H1 (cell line): ENCODE data around the gene GON4L. TPM values are rescaled to one million over a fixed set of nuclear protein-coding genes. Genes with fewer than 3 reads are reported as not detected.

ENCODE experiments used
- CTCF ChIA-PET: fragments of 300-600 bp; sonication (Branson Sonifier 250); formaldehyde crosslinking; loops from one replicate; lab custom pipeline; 2021; ENCODE audit not compliant: partially characterized antibody; lab: Charles Lee
- POLR2A ChIA-PET: fragments of 300-600 bp; sonication (Branson Sonifier 250); formaldehyde crosslinking; loops from one replicate; lab custom pipeline; 2021; ENCODE audit warnings: inconsistent platforms; ENCODE audit not compliant: partially characterized antibody; lab: Charles Lee
- DNase-seq, 2 experiments: peaks; one replicate each; pipeline versions ENCODE4 v3.0.0 to v3.0.0-alpha.2; 2010 to 2022; ENCODE audit warnings: low spot score in 2 of 2, low read depth in 1 of 2, mixed read lengths in 1 of 2
- FAIRE-seq: peaks from 2 replicates; lab custom pipeline; 2011; peaks lifted over from hg19 to GRCh38; lab: Jason Lieb, UNC
- H2AFZ ChIP-seq: 2 replicates; pipeline ENCODE4 v1.8.1; 2012; ENCODE audit warnings: low read length, inconsistent platforms
- H2AK5ac ChIP-seq: 2 replicates; pipeline ENCODE4 v1.6.1; 2013; ENCODE audit warnings: low read depth, low read length
- H2BK120ac ChIP-seq: replicated peaks from 2 replicates; pipeline ENCODE3; 2013; ENCODE audit warnings: low read depth, low read length, inconsistent platforms
- H2BK12ac ChIP-seq: 2 replicates; pipeline ENCODE4 v1.6.1; 2013; ENCODE audit warnings: low read depth, low read length
- H2BK15ac ChIP-seq: 2 replicates; pipeline ENCODE4 v1.6.1; 2013; ENCODE audit warnings: low read length
- H2BK20ac ChIP-seq: 2 replicates; pipeline ENCODE4 v1.6.1; 2013; ENCODE audit warnings: low read length
- H2BK5ac ChIP-seq: 2 replicates; pipeline ENCODE4 v1.6.1; 2013; ENCODE audit warnings: low read depth, low read length
- H3K14ac ChIP-seq: 2 replicates; pipeline ENCODE4 v1.6.1; 2013; ENCODE audit warnings: inconsistent platforms; ENCODE audit not compliant: insufficient read length
- H3K18ac ChIP-seq: 2 replicates; pipeline ENCODE4 v1.6.1; 2013; ENCODE audit warnings: low read length; ENCODE audit errors: extremely low read depth
- H3K23ac ChIP-seq: 2 replicates; pipeline ENCODE4 v1.6.1; 2013; ENCODE audit warnings: inconsistent platforms; ENCODE audit not compliant: insufficient read length
- H3K23me2 ChIP-seq: 2 replicates; pipeline ENCODE4 v1.6.1; 2013; ENCODE audit warnings: low read depth, low read length
- H3K27ac ChIP-seq: 2 replicates; pipeline ENCODE4 v1.6.1; 2011; ENCODE audit warnings: low read depth, low read length, inconsistent platforms
- H3K27me3 ChIP-seq, 4 experiments: replicated peaks in 1 of 4; 1 replicate in 1 of 4; 2 replicates in 3 of 4; pipeline versions ENCODE4 v1.6.1 to v1.8.1; 2011 to 2013; ENCODE audit warnings: low read length in 3 of 4, mild to moderate bottlenecking in 3 of 4, inconsistent platforms in 2 of 4, mixed read lengths in 2 of 4, moderate library complexity in 1 of 4; ENCODE audit not compliant: control insufficient read depth in 3 of 4, insufficient read depth in 3 of 4; ENCODE audit errors: extremely low read depth in 1 of 4
- H3K36me3 ChIP-seq, 4 experiments: 2 replicates each; pipeline versions ENCODE4 v1.6.1 to v1.8.1; 2011 to 2013; ENCODE audit warnings: mild to moderate bottlenecking in 4 of 4, low read length in 3 of 4, moderate library complexity in 2 of 4, control low read depth in 1 of 4, inconsistent platforms in 1 of 4; ENCODE audit not compliant: insufficient read depth in 4 of 4, control insufficient read depth in 2 of 4
- H3K4ac ChIP-seq: replicated peaks from 2 replicates; pipeline ENCODE3; 2013; ENCODE audit warnings: low read length, low read depth, mixed read lengths, inconsistent platforms; ENCODE audit not compliant: insufficient read length
- H3K4me1 ChIP-seq, 4 experiments: replicated peaks in 1 of 4; 1 replicate in 1 of 4; 2 replicates in 3 of 4; pipeline versions ENCODE4 v1.6.1 to v1.8.1; 2011 to 2013; ENCODE audit warnings: low read length in 3 of 4, inconsistent platforms in 2 of 4, mixed read lengths in 1 of 4; ENCODE audit not compliant: insufficient read depth in 4 of 4, control insufficient read depth in 3 of 4
- H3K4me2 ChIP-seq, 2 experiments: 2 replicates each; pipeline versions ENCODE4 v1.6.1 to v1.8.1; 2011 to 2013; ENCODE audit warnings: low read depth in 2 of 2, low read length in 2 of 2, control low read depth in 1 of 2, inconsistent platforms in 1 of 2, mild to moderate bottlenecking in 1 of 2; ENCODE audit not compliant: insufficient read depth in 1 of 2
- H3K4me3 ChIP-seq, 4 experiments: fragments of 200-600, 300-600 bp in 1 of 4; sonication (generic), shearing (Covaris generic), sonication (Bioruptor Twin) in 1 of 4; 2 replicates each; pipeline versions ENCODE4 v1.5.1 to v1.8.1; 2011 to 2016; ENCODE audit warnings: low read length in 4 of 4, low read depth in 3 of 4, control low read depth in 2 of 4, inconsistent platforms in 2 of 4, mild to moderate bottlenecking in 2 of 4, mixed read lengths in 1 of 4, moderate library complexity in 1 of 4; ENCODE audit not compliant: insufficient read depth in 2 of 4; ENCODE audit errors: extremely low read depth in 1 of 4
- H3K56ac ChIP-seq: replicated peaks from 2 replicates; pipeline ENCODE3; 2013; ENCODE audit warnings: low read depth, mild to moderate bottlenecking, mixed read lengths, low read length, inconsistent platforms; ENCODE audit not compliant: insufficient read length
- H3K79me1 ChIP-seq: 2 replicates; pipeline ENCODE4 v1.6.1; 2013; ENCODE audit warnings: low read depth, low read length, control low read depth
- H3K79me2 ChIP-seq, 2 experiments: 2 replicates each; pipeline versions ENCODE4 v1.6.1 to v1.8.1; 2012 to 2013; ENCODE audit warnings: low read length in 2 of 2, mild to moderate bottlenecking in 2 of 2, inconsistent platforms in 1 of 2; ENCODE audit not compliant: insufficient read depth in 2 of 2, control insufficient read depth in 1 of 2
- H3K9ac ChIP-seq, 4 experiments: replicated peaks in 1 of 4; 1 replicate in 1 of 4; 2 replicates in 3 of 4; pipeline versions ENCODE4 v1.6.1 to v1.8.1; 2011 to 2013; ENCODE audit warnings: low read depth in 3 of 4, low read length in 3 of 4, control low read depth in 2 of 4, mild to moderate bottlenecking in 2 of 4, moderate library complexity in 2 of 4, inconsistent platforms in 1 of 4; ENCODE audit errors: extremely low read depth in 1 of 4
- H3K9me3 ChIP-seq, 2 experiments: 2 replicates each; pipeline versions ENCODE4 v1.6.1 to v1.8.1; 2012 to 2013; ENCODE audit warnings: mild to moderate bottlenecking in 2 of 2, moderate library complexity in 2 of 2, control low read depth in 1 of 2, inconsistent platforms in 1 of 2, low read depth in 1 of 2, low read length in 1 of 2, mixed read lengths in 1 of 2; ENCODE audit not compliant: insufficient read depth in 2 of 2
- H4K20me1 ChIP-seq, 2 experiments: replicated peaks in 1 of 2; 2 replicates each; pipeline versions ENCODE3 to v1.8.1; 2011 to 2013; ENCODE audit warnings: inconsistent platforms in 2 of 2, low read length in 2 of 2, mild to moderate bottlenecking in 1 of 2; ENCODE audit not compliant: insufficient read depth in 2 of 2, control insufficient read depth in 1 of 2
- H4K5ac ChIP-seq: 2 replicates; pipeline ENCODE4 v1.6.1; 2013; ENCODE audit warnings: low read length, low read depth, mixed read lengths, inconsistent platforms; ENCODE audit not compliant: insufficient read length
- H4K8ac ChIP-seq: 2 replicates; pipeline ENCODE4 v1.8.0; 2013; ENCODE audit warnings: mild to moderate bottlenecking, moderate library complexity, low read length, inconsistent platforms; ENCODE audit not compliant: insufficient read depth; ENCODE audit errors: extremely low read depth
- H4K91ac ChIP-seq: replicated peaks from 2 replicates; pipeline ENCODE3; 2013; ENCODE audit warnings: low read length, mixed read lengths, inconsistent platforms; ENCODE audit not compliant: insufficient read length
- CBX5 ChIP-seq: fragments of 300-800, 300-1000 bp; sonication (generic); IDR thresholded peaks from 2 replicates; pipeline ENCODE4 v1.7.1; 2016; ENCODE audit warnings: antibody characterized with exemption, low read length, low read depth
- POLR2A ChIP-seq, 2 experiments: IDR thresholded peaks; 1 replicate in 1 of 2; 2 replicates in 1 of 2; pipeline ENCODE4 v1.6.1; 2011; ENCODE audit warnings: low read depth in 2 of 2, low read length in 2 of 2, mild to moderate bottlenecking in 2 of 2; ENCODE audit errors: control extremely low read depth in 1 of 2
- RNF2 ChIP-seq: fragments of 200-900, 300-1000 bp; sonication (generic); IDR thresholded peaks from 2 replicates; pipeline ENCODE4 v1.7.1; 2016; ENCODE audit warnings: borderline replicate concordance, low read depth, mild to moderate bottlenecking, antibody characterized with exemption, low read length; ENCODE audit not compliant: poor library complexity, severe bottlenecking; ENCODE audit errors: missing control alignments
- RXRA ChIP-seq: IDR thresholded peaks from 2 replicates; pipeline ENCODE4 v1.6.1; 2011; ENCODE audit warnings: low read depth, mild to moderate bottlenecking, low read length, moderate library complexity; ENCODE audit not compliant: insufficient read depth
- SAP30 ChIP-seq: fragments of 300-600 bp; sonication (generic); IDR thresholded peaks from 2 replicates; pipeline ENCODE4 v1.7.1; 2012; ENCODE audit warnings: low read length, moderate library complexity, mild to moderate bottlenecking, inconsistent platforms; ENCODE audit not compliant: insufficient read depth, insufficient replicate concordance
- SIN3A ChIP-seq, 2 experiments: IDR thresholded peaks in 1 of 2; conservative IDR thresholded peaks in 1 of 2; 2 replicates each; pipeline ENCODE4 v1.6.1; 2011 to 2012; ENCODE audit warnings: low read length in 2 of 2, improper control_type of control experiment in 1 of 2, low read depth in 1 of 2, mild to moderate bottlenecking in 1 of 2
- whole genome bisulfite sequencing, 2 experiments: shearing (Covaris generic) in 1 of 2; methylation state at CpG; one replicate each; pipeline versions ENCODE4 v1.1.6 to v1.1.7; 2013 to 2015; ENCODE audit warnings: low lambda C conversion rate in 2 of 2, mixed read lengths in 2 of 2, inconsistent platforms in 1 of 2, low coverage in 1 of 2, missing lambda C conversion rate in 1 of 2; ENCODE audit not compliant: insufficient replicate concordance in 2 of 2, insufficient coverage in 1 of 2, insufficient read length in 1 of 2; ENCODE audit errors: extremely low coverage in 1 of 2, missing lambda C conversion rate in 1 of 2; 5-methylcytosine and 5-hydroxymethylcytosine counted together
- polyA plus RNA-seq, 7 experiments: library from polyadenylated mRNA; depleted of rRNA in 3 of 7; stranded (reverse) in 5 of 7; unstranded in 2 of 7; fragments of >200 nt in 5 of 7; fragments of 200-250 nt in 2 of 7; gene quantifications; 1 replicate in 5 of 7; 2 replicates in 1 of 7; 4 replicates in 1 of 7; pipeline versions ENCODE4 v1.2.1 to v1.2.3, GENCODE V29; 2011 to 2013; ENCODE audit warnings: missing spikeins in 2 of 7, mixed read lengths in 2 of 7
- total RNA-seq: library from RNA; stranded (reverse); fragmentation: NEBNext Ultra II Directional; extraction: Animal tissue kit (Norgen Biotek cat#: 25700); gene quantifications from 2 replicates; pipeline ENCODE4 v1.2.1, GENCODE V29; 2021

The GON4L gene
- total and polyA plus RNA-seq, 2 of the 8 experiments (the other 6 are each of a cell fraction or from before 2014, with no cell fraction given): 26.2 to 52.1 TPM

DNA sequence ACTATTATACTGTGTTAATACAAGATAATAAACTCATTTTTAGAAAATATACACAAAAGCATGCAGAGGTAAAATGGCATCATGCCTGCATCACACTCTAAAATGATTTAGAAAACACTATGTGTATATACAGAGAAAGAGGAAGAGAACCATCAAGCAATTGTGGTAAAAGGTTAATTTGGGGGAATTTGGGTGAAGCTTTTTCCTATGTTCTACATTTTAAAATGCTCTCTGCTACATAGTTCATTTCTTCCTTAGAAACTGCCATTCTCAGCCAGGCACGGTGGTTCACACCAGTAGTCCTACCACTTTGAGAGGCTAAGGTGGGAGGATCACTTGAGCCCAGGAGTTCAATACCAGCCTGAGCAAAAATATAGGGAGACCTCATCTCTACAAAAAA lies 44.1 kb downstream of the GON4L start:
- POLR2A ChIA-PET: no interaction called here

More for the DNA sequence above, 44.1 kb downstream of the GON4L start:
- H3K36me3 ChIP-seq: peaks cover 13 to 46% (median 23%) of the 10 kb centered on the region in 4 experiments; a peak in 6 of 8 replicates
- no peak overlapping the region for H2AK5ac ChIP-seq
- H2AFZ ChIP-seq: no peak overlapping the region
- CTCF ChIA-PET: no interaction called here
- H2BK20ac ChIP-seq: no peak overlapping the region
- TF ChIP-seq SIN3A (conservative IDR thresholded peaks at IDR 0.05 in 1 of 2, IDR thresholded peaks at IDR 0.05 in 1 of 2; ENCODE audit: low read depth in 1 of 2, low read length in 2 of 2): no peak
- no peak for TF ChIP-seq CBX5
- TF ChIP-seq POLR2A (IDR thresholded peaks at IDR 0.05; ENCODE audit: control extremely low read depth in 1 of 2, low read depth in 2 of 2, low read length in 2 of 2): no peak
- no peak for TF ChIP-seq RNF2
- no peak for TF ChIP-seq SAP30
- TF ChIP-seq RXRA: no peak
- no peak overlapping the region for H3K4me3 ChIP-seq
- no peaks in the 10 kb centered on the region for H3K79me2 ChIP-seq
- H4K91ac ChIP-seq: no peak overlapping the region
- no peak overlapping the region for H3K14ac ChIP-seq
- FAIRE-seq (no peak), DNase-seq (no peak)
- no peak overlapping the region for H3K4me2 ChIP-seq
- no peak overlapping the region for H2BK12ac ChIP-seq
- H3K27me3 ChIP-seq: no peaks in the 10 kb centered on the region
- H3K27ac ChIP-seq: no peak overlapping the region
- H3K56ac ChIP-seq: no peak overlapping the region
- no peak overlapping the region for H3K9ac ChIP-seq
- no peak overlapping the region for H2BK120ac ChIP-seq
- H2BK15ac ChIP-seq: no peak overlapping the region
- no peak overlapping the region for H3K18ac ChIP-seq
- H4K8ac ChIP-seq: no peak overlapping the region
- H3K23ac ChIP-seq: no peak overlapping the region
- H4K5ac ChIP-seq: no peak overlapping the region
- no peaks in the 10 kb centered on the region for H3K79me1 ChIP-seq
- no peak overlapping the region for H2BK5ac ChIP-seq
- no peak overlapping the region for H3K4ac ChIP-seq
- no peaks in the 10 kb centered on the region for H3K9me3 ChIP-seq
- 87% methylated on average over 1 of the region's 1 CpG; no CpG with 5 or more reads in 1 of the 2 experiments for WGBS, 2 experiments
- no peaks in the 10 kb centered on the region for H3K4me1 ChIP-seq
- peaks cover 0 to 3% of the 10 kb centered on the region in 2 experiments for H4K20me1 ChIP-seq
- no peaks in the 10 kb centered on the region for H3K23me2 ChIP-seq
